MM.1S (cell line): ENCODE measurements around the gene C21orf58.
A peak's percentile ranks its signal among the peaks of the same experiment; 100 is the strongest.

ENCODE experiments used
- DNase-seq: peaks from one replicate; pipeline ENCODE4 v3.0.0-alpha.2; 2015
- H2AFZ ChIP-seq: fragments of 300-600 bp; sonication (generic); 2 replicates; pipeline ENCODE4 v1.6.0; 2016; ENCODE audit warnings: antibody characterized with exemption, low read length
- H3F3A ChIP-seq: fragments of 300-600 bp; sonication (generic); 2 replicates; pipeline ENCODE4 v1.6.1; 2016; ENCODE audit warnings: mild to moderate bottlenecking, antibody characterized with exemption, low read length, moderate library complexity, mixed read lengths; ENCODE audit not compliant: insufficient read depth
- H3K27ac ChIP-seq: fragments of 300-600 bp; sonication (generic); 2 replicates; pipeline ENCODE4 v1.5.1; 2016; ENCODE audit warnings: mild to moderate bottlenecking, low read length
- H3K27me3 ChIP-seq: fragments of 300-600 bp; sonication (generic); replicated peaks from 2 replicates; pipeline ENCODE4 v1.6.0; 2016; ENCODE audit warnings: low read length; ENCODE audit not compliant: insufficient read depth
- H3K36me3 ChIP-seq: fragments of 300-600 bp; sonication (generic); replicated peaks from 2 replicates; pipeline ENCODE4 v1.6.1; 2016; ENCODE audit warnings: mild to moderate bottlenecking, low read length, mixed read lengths; ENCODE audit not compliant: insufficient read depth
- H3K4me1 ChIP-seq: fragments of 300-600 bp; sonication (generic); 2 replicates; pipeline ENCODE4 v1.6.1; 2016; ENCODE audit warnings: low read length, mixed read lengths
- H3K4me2 ChIP-seq: fragments of 300-600 bp; sonication (generic); 2 replicates; pipeline ENCODE4 v1.6.0; 2016; ENCODE audit warnings: low read depth, low read length
- H3K4me3 ChIP-seq: fragments of 300-600 bp; sonication (generic); 2 replicates; pipeline ENCODE4 v1.5.1; 2016; ENCODE audit warnings: low read length, mixed read lengths
- H3K79me2 ChIP-seq: fragments of 300-600 bp; sonication (generic); 2 replicates; pipeline ENCODE4 v1.6.1; 2016; ENCODE audit warnings: mixed run types, low read length, mixed read lengths
- H3K9ac ChIP-seq: fragments of 300-600 bp; sonication (generic); 2 replicates; pipeline ENCODE4 v1.6.1; 2016; ENCODE audit warnings: low read length, mixed read lengths
- H3K9me2 ChIP-seq: fragments of 300-600 bp; sonication (generic); replicated peaks from 2 replicates; pipeline ENCODE4 v1.6.1; 2016; ENCODE audit warnings: mild to moderate bottlenecking, low read length, mixed read lengths; ENCODE audit not compliant: insufficient read depth
- H3K9me3 ChIP-seq: fragments of 300-600 bp; sonication (generic); replicated peaks from 2 replicates; pipeline ENCODE4 v1.6.1; 2016; ENCODE audit warnings: mild to moderate bottlenecking, low read length, mixed read lengths; ENCODE audit not compliant: insufficient read depth
- H4K20me1 ChIP-seq: fragments of 300-600 bp; sonication (generic); 2 replicates; pipeline ENCODE4 v1.6.1; 2016; ENCODE audit warnings: mild to moderate bottlenecking, low read length, moderate library complexity, mixed read lengths; ENCODE audit not compliant: insufficient read depth
- EZH2 ChIP-seq: fragments of 300-600 bp; sonication (generic); optimal IDR thresholded peaks from 2 replicates; pipeline ENCODE3; 2017; ENCODE audit warnings: low read depth, mild to moderate bottlenecking, antibody characterized with exemption, low read length, mixed read lengths
- EZH2phosphoT487 ChIP-seq: fragments of 300-600 bp; sonication (generic); IDR thresholded peaks from 2 replicates; pipeline ENCODE4 v1.6.1; 2018; ENCODE audit warnings: antibody characterized with exemption, low read length
- TF ChIP-seq, protein P1 (sequence below): fragments of 300-600 bp; sonication (generic); IDR thresholded peaks from 2 replicates; pipeline ENCODE4 v1.5.1; 2016; ENCODE audit warnings: antibody characterized with exemption, low read length, mixed read lengths

Gene C21orf58

DNA sequence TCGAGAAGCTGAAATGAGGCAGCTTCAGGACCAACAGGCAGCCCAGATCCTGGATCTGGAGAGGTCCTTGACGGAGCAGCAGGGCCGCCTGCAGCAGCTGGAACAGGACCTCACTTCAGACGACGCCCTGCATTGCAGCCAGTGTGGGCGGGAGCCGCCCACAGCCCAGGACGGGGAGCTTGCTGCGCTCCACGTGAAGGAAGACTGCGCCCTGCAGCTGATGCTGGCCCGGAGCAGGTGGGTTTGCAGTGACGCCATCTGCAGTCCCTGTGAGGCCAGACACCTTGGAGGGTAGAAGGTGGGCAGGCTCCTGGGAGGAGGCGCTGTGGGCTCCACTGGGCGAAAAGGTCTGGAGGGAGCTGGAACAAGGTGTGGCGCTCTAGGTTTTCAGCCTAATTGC is 40.0 kb upstream of the C21orf58 start:
- H3F3A ChIP-seq, result peaks cover 13% of the 10 kb centered on the region
- no peak overlapping the region for H3K4me3 ChIP-seq
- no peaks in the 10 kb centered on the region for H3K27me3 ChIP-seq
- H3K9me3 ChIP-seq, result no peaks in the 10 kb centered on the region
- no peaks in the 10 kb centered on the region for H3K9me2 ChIP-seq
- no peak overlapping the region for H3K9ac ChIP-seq
- no peaks in the 10 kb centered on the region for H4K20me1 ChIP-seq
- no peak overlapping the region for H3K27ac ChIP-seq
- TF ChIP-seq EZH2phosphoT487 (no peak), EZH2 (no peak)
- TF ChIP-seq, protein P1, sequence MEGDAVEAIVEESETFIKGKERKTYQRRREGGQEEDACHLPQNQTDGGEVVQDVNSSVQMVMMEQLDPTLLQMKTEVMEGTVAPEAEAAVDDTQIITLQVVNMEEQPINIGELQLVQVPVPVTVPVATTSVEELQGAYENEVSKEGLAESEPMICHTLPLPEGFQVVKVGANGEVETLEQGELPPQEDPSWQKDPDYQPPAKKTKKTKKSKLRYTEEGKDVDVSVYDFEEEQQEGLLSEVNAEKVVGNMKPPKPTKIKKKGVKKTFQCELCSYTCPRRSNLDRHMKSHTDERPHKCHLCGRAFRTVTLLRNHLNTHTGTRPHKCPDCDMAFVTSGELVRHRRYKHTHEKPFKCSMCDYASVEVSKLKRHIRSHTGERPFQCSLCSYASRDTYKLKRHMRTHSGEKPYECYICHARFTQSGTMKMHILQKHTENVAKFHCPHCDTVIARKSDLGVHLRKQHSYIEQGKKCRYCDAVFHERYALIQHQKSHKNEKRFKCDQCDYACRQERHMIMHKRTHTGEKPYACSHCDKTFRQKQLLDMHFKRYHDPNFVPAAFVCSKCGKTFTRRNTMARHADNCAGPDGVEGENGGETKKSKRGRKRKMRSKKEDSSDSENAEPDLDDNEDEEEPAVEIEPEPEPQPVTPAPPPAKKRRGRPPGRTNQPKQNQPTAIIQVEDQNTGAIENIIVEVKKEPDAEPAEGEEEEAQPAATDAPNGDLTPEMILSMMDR, result no peak
- no peak overlapping the region for H2AFZ ChIP-seq
- H3K79me2 ChIP-seq, result peaks cover 59% of the 10 kb centered on the region
- H3K4me2 ChIP-seq, result no peak overlapping the region
- H3K36me3 ChIP-seq, result peaks cover 33% of the 10 kb centered on the region
- peak; percentile 5 for DNase-seq
- H3K4me1 ChIP-seq, result peaks cover 12% of the 10 kb centered on the region

DNA sequence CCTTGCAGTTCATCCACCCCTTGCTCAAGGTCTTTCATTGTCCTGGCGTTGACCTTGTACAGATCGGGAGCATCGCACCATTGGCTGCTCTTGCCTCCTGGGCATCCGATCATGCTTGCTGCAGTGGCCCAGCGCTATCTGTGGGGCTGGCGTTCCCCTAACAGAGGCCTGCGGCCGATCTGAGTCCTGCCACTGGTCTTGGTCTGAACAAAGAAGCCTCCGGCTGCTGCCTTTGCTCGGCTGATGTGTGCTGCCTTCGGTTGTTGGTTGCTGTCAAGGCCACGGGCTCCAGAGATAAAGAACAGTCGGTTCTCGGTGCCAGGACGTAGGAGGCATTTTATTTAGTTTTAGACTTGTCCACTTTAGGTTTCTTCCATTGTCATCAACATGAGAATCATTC is 39.3 kb upstream of the C21orf58 start:
- no peak overlapping the region for H3K27ac ChIP-seq
- DNase-seq, result no peak
- TF ChIP-seq EZH2 (no peak), EZH2phosphoT487 (no peak)
- TF ChIP-seq, protein P1, result no peak
- H3K4me2 ChIP-seq, result no peak overlapping the region
- no peaks in the 10 kb centered on the region for H3K9me2 ChIP-seq
- H3K36me3 ChIP-seq, result peaks cover 33% of the 10 kb centered on the region
- H3K4me1 ChIP-seq, result peaks cover 11% of the 10 kb centered on the region
- H3K4me3 ChIP-seq, result no peak overlapping the region
- no peaks in the 10 kb centered on the region for H4K20me1 ChIP-seq
- H3K79me2 ChIP-seq, result peaks cover 63% of the 10 kb centered on the region
- no peak overlapping the region for H2AFZ ChIP-seq
- no peaks in the 10 kb centered on the region for H3K9me3 ChIP-seq
- H3K27me3 ChIP-seq, result no peaks in the 10 kb centered on the region
- no peak overlapping the region for H3K9ac ChIP-seq
- peaks cover 10% of the 10 kb centered on the region for H3F3A ChIP-seq

DNA sequence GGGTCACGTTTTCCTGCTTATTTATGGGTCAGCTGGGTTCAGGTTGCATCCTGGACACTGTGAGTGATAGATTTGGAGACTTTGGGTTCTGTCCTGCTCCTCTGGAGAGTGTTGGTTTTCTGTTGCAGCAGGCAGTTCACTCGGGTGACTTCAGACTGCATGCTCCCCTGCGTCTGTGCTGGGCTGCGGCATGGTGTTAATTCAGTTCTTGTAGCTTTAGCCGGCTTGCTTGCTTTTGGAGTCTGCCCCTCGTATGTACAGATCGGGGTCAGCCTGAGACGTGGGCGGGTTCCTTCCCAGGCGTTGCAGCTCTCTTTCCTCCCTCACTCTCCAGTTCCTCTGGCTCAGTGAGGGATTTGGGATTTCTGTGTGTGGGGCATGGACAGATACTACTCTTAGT is 38.3 kb upstream of the C21orf58 start:
- Histone ChIP-seq H4K20me1 (no peaks in the 10 kb centered on the region), H3K9me2 (no peaks in the 10 kb centered on the region), H3K9ac (no peak overlapping the region), H3K79me2 (peaks cover 58% of the 10 kb centered on the region), H3K27me3 (no peaks in the 10 kb centered on the region), H2AFZ (no peak overlapping the region), H3K9me3 (no peaks in the 10 kb centered on the region), H3K27ac (no peak overlapping the region), H3K36me3 (peaks cover 31% of the 10 kb centered on the region), H3F3A (peaks cover 15% of the 10 kb centered on the region), H3K4me2 (no peak overlapping the region), H3K4me1 (peaks cover 15% of the 10 kb centered on the region), H3K4me3 (no peak overlapping the region)
- TF ChIP-seq, protein P1, result no peak
- TF ChIP-seq EZH2phosphoT487 (no peak), EZH2 (no peak)
- no peak for DNase-seq
